BLaER1 treated with 17β-estradiol and CSF1 and Interleukin-3, amounts not matched to agents 10 nM and 100 nM (cell line): ENCODE measurements around the gene STOML1.

ENCODE experiments used
- H3K27ac ChIP-seq, 11 experiments: shearing (Covaris generic); formaldehyde crosslinking; 2 replicates each; pipeline ENCODE4 v1.8.1; 2022
- H3K27me3 ChIP-seq, 11 experiments: shearing (Covaris generic); formaldehyde crosslinking; 2 replicates each; pipeline ENCODE4 v1.8.1; 2022
- H3K36me3 ChIP-seq, 11 experiments: shearing (Covaris generic); formaldehyde crosslinking; 2 replicates each; pipeline ENCODE4 v1.8.1; 2022
- H3K4me1 ChIP-seq, 10 experiments: shearing (Covaris generic); formaldehyde crosslinking; 2 replicates each; pipeline ENCODE4 v1.8.1; 2022
- H3K4me2 ChIP-seq, 11 experiments: shearing (Covaris generic); formaldehyde crosslinking; 2 replicates each; pipeline ENCODE4 v1.8.1; 2022
- H3K4me3 ChIP-seq, 10 experiments: shearing (Covaris generic); formaldehyde crosslinking; 2 replicates each; pipeline ENCODE4 v1.8.1; 2022
- H3K9ac ChIP-seq, 11 experiments: shearing (Covaris generic); formaldehyde crosslinking; 2 replicates each; pipeline ENCODE4 v1.8.1; 2022
- H3K9me3 ChIP-seq, 11 experiments: shearing (Covaris generic); formaldehyde crosslinking; replicated peaks in 1 of 11; 2 replicates each; pipeline ENCODE4 v1.8.1; 2022
- H4K20me1 ChIP-seq, 11 experiments: shearing (Covaris generic); formaldehyde crosslinking; 2 replicates each; pipeline ENCODE4 v1.8.1; 2022
- Cebpa-rat ChIP-seq, 11 experiments: shearing (Covaris generic); IDR thresholded peaks; 2 replicates each; pipeline ENCODE4 v1.8.1; 2022

Gene STOML1

DNA sequence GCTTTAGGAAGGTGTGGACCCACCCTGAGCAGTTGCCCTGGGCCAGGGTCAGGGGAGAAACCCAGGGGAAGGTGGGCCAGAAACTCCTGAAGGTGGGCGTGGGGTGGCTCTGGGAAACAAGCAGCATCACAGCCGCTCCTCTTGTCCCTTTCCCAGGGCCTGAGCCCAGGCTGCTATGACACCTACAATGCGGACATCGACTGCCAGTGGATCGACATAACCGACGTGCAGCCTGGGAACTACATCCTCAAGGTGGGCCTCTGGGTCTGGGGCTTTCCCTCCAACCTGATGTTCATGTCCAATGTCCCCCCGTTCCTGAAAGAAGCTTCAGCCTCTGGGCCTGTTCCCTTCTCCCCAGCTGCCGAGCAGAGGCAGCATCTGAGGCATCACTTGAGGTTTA is 44.4 kb downstream of the STOML1 start:
- Histone ChIP-seq H3K4me1 (peaks cover 25 to 70% (median 53%) of the 10 kb centered on the region in 10 experiments), H3K36me3 (no peaks in the 10 kb centered on the region)

GRCh38 chr15:73946795-73947370 is 45.2 kb downstream of the STOML1 start:
- Histone ChIP-seq H3K4me1 (peaks cover 19 to 70% (median 46%) of the 10 kb centered on the region in 10 experiments), H3K4me2 (peak overlapping the region in 6 of 11 experiments; percentile 45 to 77 (median 72); a peak in 12 of 22 replicates)

More for the DNA sequence above, 44.4 kb downstream of the STOML1 start:
- no peak overlapping the region for H3K27ac ChIP-seq
- peaks cover 0 to 5% (median 0%) of the 10 kb centered on the region in 11 experiments; a peak in 1 of 22 replicates for H4K20me1 ChIP-seq
- no peak overlapping the region for H3K4me3 ChIP-seq
- no peaks in the 10 kb centered on the region for H3K9me3 ChIP-seq
- no peak overlapping the region for H3K9ac ChIP-seq
- no peaks in the 10 kb centered on the region for H3K27me3 ChIP-seq
- no peak for TF ChIP-seq Cebpa-rat (IDR thresholded peaks at IDR 0.05)
- no peak overlapping the region for H3K4me2 ChIP-seq

DNA sequence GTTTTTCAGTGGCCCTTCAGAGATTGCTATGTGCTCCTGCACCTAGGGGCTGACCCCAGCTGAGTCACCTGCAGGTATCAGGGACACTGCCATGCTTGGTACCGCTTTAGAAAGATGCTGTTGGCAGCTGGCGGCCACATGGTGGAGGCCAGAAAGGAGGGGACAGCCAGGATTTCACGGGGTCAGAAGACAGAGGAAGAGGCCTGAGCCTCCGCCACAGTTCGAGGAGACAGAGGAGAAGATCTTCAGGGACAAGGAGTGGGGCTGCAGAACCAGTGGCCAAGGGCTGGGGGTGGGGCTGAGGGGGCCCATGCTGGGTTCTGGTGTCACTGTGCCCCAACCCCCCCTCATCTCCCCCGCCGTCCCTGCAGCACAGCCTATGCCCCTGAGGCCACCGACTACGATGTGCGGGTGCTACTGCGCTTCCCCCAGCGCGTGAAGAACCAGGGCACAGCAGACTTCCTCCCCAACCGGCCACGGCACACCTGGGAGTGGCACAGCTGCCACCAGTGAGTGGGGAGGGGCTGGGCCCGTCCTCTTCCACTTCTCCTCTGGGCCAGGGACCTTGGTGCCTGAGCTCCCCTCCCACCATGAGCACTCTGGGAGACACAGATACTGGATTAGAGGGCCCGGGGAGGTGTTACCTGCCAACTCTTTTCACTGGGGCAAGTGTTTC is 45.9 kb downstream of the STOML1 start:
- H3K36me3 ChIP-seq: no peaks in the 10 kb centered on the region
- no peaks in the 10 kb centered on the region for H3K9me3 ChIP-seq
- H3K4me3 ChIP-seq: no peak overlapping the region
- H3K4me2 ChIP-seq: peak overlapping the region in 8 of 11 experiments; percentile 32 to 77 (median 62); a peak in 15 of 22 replicates
- H3K27ac ChIP-seq: no peak overlapping the region
- H3K27me3 ChIP-seq: no peaks in the 10 kb centered on the region
- no peak overlapping the region; a peak in 1 of 22 replicates for H3K9ac ChIP-seq
- peaks cover 0 to 15% (median 0%) of the 10 kb centered on the region in 11 experiments; a peak in 2 of 22 replicates for H4K20me1 ChIP-seq
- no peak for TF ChIP-seq Cebpa-rat (IDR thresholded peaks at IDR 0.05)
- H3K4me1 ChIP-seq: peaks cover 13 to 65% (median 39%) of the 10 kb centered on the region in 10 experiments

More at GRCh38 chr15:73946795-73947370, 45.2 kb downstream of the STOML1 start:
- no peak for TF ChIP-seq Cebpa-rat (IDR thresholded peaks at IDR 0.05)
- no peak overlapping the region for H3K4me3 ChIP-seq
- no peaks in the 10 kb centered on the region for H3K9me3 ChIP-seq
- H4K20me1 ChIP-seq: peaks cover 0 to 8% (median 0%) of the 10 kb centered on the region in 11 experiments; a peak in 1 of 22 replicates
- no peak overlapping the region for H3K27ac ChIP-seq
- no peaks in the 10 kb centered on the region for H3K36me3 ChIP-seq
- no peak overlapping the region; a peak in 1 of 22 replicates for H3K9ac ChIP-seq
- no peaks in the 10 kb centered on the region for H3K27me3 ChIP-seq

GRCh38 chr15:73945130-73945508 is 47.0 kb downstream of the STOML1 start:
- Histone ChIP-seq H3K9me3 (no peaks in the 10 kb centered on the region), H3K36me3 (no peaks in the 10 kb centered on the region), H3K27ac (no peak overlapping the region), H3K4me3 (no peak overlapping the region), H3K4me2 (peak overlapping the region in 8 of 11 experiments; percentile 13 to 77 (median 61); a peak in 13 of 22 replicates), H3K9ac (no peak overlapping the region), H3K27me3 (no peaks in the 10 kb centered on the region), H3K4me1 (peaks cover 3 to 61% (median 34%) of the 10 kb centered on the region in 10 experiments; a peak in 19 of 20 replicates), H4K20me1 (peaks cover 0 to 20% (median 0%) of the 10 kb centered on the region in 11 experiments; a peak in 2 of 22 replicates)
- no peak for TF ChIP-seq Cebpa-rat (IDR thresholded peaks at IDR 0.05)

DNA sequence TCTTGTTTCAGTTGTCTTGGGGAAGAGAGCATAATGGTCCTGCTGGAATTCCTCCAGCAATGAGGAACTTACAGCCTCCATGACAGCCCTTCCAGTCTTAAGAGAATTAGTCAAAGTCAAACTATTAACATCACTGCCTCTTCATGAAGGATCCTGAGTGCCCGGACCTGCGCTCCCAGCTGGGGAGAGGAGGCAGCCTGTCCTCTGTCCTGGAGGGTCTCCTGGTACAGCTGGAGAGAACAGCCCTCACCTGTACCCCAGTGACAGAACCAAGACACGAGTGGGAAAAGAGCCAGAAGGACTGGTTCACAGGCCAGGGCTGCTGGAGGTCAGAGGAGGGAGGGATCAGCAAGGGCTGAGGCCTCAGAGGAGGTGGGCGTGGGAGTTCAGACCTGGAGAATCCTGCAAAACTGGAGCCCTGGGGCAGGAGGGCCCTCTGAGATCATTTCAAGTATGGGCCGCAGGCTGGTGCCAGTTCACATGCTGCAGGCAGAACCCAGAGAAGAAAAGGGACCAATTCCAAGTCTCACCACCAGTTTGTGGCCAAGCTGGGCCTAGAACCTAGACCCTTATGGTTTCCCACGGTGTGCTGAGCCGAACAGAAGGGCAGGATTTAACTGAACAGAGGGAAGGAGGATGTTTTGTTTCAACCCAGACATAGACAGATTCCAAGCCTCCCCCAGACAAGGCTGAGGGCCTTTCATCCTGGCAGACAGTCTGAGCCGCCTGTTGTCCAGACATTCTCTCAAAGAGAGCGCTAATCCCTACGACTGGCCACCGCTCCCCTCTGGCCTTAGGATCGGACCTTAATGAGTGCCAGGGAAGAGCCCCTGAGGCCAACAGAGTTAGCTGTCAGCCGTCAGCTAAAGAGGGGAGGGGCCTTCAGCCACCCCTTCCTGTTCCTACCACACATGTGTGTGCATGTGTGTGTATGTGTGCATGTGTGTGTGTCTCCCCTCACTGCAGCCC is 47.6 kb downstream of the STOML1 start:
- Histone ChIP-seq H3K27me3 (no peaks in the 10 kb centered on the region), H3K4me1 (peaks cover 0 to 55% (median 34%) of the 10 kb centered on the region in 10 experiments; a peak in 16 of 20 replicates), H3K9me3 (no peaks in the 10 kb centered on the region), H3K4me3 (no peak overlapping the region), H4K20me1 (peaks cover 0 to 17% (median 0%) of the 10 kb centered on the region in 11 experiments; a peak in 2 of 22 replicates), H3K4me2 (peak overlapping the region in 9 of 11 experiments; percentile 11 to 77 (median 52); a peak in 13 of 22 replicates), H3K27ac (no peak overlapping the region), H3K9ac (no peak overlapping the region), H3K36me3 (no peaks in the 10 kb centered on the region)
- TF ChIP-seq Cebpa-rat (IDR thresholded peaks at IDR 0.05): no peak

DNA sequence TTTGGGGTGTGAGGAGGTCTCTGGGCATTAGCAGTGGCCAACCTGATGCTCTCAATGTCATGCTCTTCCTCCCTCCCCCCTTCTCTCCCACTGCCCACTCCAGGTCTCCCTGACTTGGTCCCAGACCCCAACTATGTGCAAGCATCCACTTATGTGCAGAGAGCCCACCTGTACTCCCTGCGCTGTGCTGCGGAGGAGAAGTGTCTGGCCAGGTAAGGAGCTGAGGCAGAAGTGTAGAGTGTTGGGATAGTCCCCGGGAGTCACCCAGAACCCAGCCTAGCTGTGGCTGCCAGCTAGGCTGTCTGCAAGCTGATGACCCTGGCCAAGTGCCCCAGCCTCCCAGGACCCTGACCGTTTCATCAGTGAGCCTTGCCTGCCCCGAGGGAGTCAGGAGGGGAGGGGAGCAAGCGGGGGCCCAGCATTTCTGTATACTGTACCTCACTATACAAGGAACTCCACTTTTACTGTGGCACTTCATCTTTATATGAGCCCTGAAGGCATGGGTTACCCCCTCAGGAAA is 49.3 kb downstream of the STOML1 start:
- Histone ChIP-seq H3K4me3 (no peak overlapping the region), H3K4me1 (peaks cover 0 to 55% (median 34%) of the 10 kb centered on the region in 10 experiments; a peak in 16 of 20 replicates), H3K36me3 (no peaks in the 10 kb centered on the region), H3K27me3 (no peaks in the 10 kb centered on the region), H3K4me2 (0 out of 22 replicates have a peak overlapping the region, but pooled peaks of 1 of the 11 experiments have one; percentile 12), H3K9ac (no peak overlapping the region), H3K27ac (no peak overlapping the region), H4K20me1 (peaks cover 0 to 15% (median 0%) of the 10 kb centered on the region in 11 experiments; a peak in 3 of 22 replicates), H3K9me3 (no peaks in the 10 kb centered on the region)
- TF ChIP-seq Cebpa-rat (IDR thresholded peaks at IDR 0.05): no peak

GRCh38 chr15:73941871-73942635 is 50.0 kb downstream of the STOML1 start:
- H3K4me3 ChIP-seq: no peak overlapping the region
- no peaks in the 10 kb centered on the region for H3K36me3 ChIP-seq
- H3K4me1 ChIP-seq: peaks cover 0 to 48% (median 34%) of the 10 kb centered on the region in 10 experiments; a peak in 16 of 20 replicates
- no peak overlapping the region for H3K27ac ChIP-seq
- H4K20me1 ChIP-seq: peaks cover 0 to 23% (median 0%) of the 10 kb centered on the region in 11 experiments; a peak in 3 of 22 replicates
- H3K4me2 ChIP-seq: peak overlapping the region in 4 of 11 experiments; percentile 10 to 18 (median 12); a peak in 4 of 22 replicates
- no peaks in the 10 kb centered on the region for H3K9me3 ChIP-seq
- H3K27me3 ChIP-seq: no peaks in the 10 kb centered on the region
- peak overlapping the region in 1 of 11 experiments; percentile 34; a peak in 1 of 22 replicates for H3K9ac ChIP-seq
- no peak for TF ChIP-seq Cebpa-rat (IDR thresholded peaks at IDR 0.05)
